Upper lobe of left lung (tissue), 6 donors: Measurements from ENCODE around the gene ADD3. TPM values are rescaled to one million over a fixed set of nuclear protein-coding genes. Genes with fewer than 3 reads are reported as not detected.

Experiments
- ATAC-seq, 2 donors: fragments of 200-7000 bp; cut with Tn5 transposase; one replicate each; pipeline ENCODE4 v1.9.1; 2022; ENCODE audit warnings: mild to moderate bottlenecking in 2 of 2, moderate library complexity in 2 of 2; ENCODE audit not compliant: low FRiP score in 2 of 2
- DNase-seq, 2 donors: peaks; one replicate each; pipeline ENCODE4 v3.0.0-alpha.2; 2019 to 2020
- H3K27ac ChIP-seq, 4 donors: fragments of 200-600 bp; sonication (generic); one replicate each; pipeline ENCODE4 v1.5.1; 2016 to 2019
- H3K27me3 ChIP-seq, 4 donors: fragments of 200-600 bp; sonication (generic); one replicate each; pipeline ENCODE4 v1.5.1; 2017 to 2019
- H3K36me3 ChIP-seq, 4 donors: fragments of 200-600 bp; sonication (generic); one replicate each; pipeline ENCODE4 v1.5.1; 2016 to 2019
- H3K4me1 ChIP-seq, 4 donors: fragments of 200-600 bp; sonication (generic); one replicate each; pipeline ENCODE4 v1.5.1; 2018 to 2019
- H3K4me3 ChIP-seq, 4 donors: fragments of 200-600 bp; sonication (generic); one replicate each; pipeline ENCODE4 v1.5.1; 2017 to 2019; ENCODE audit warnings: mild to moderate bottlenecking in 2 of 4, moderate library complexity in 1 of 4
- H3K9me3 ChIP-seq, 4 donors: fragments of 200-600 bp; sonication (generic); one replicate each; pipeline ENCODE4 v1.5.1; 2018 to 2019
- EP300 ChIP-seq, 4 donors: sonication (generic); formaldehyde crosslinking; IDR thresholded peaks; one replicate each; pipeline ENCODE4 v1.5.1; 2017; ENCODE audit warnings: antibody characterized with exemption in 4 of 4, control low read depth in 2 of 4
- POLR2A ChIP-seq, 4 donors: fragments of 450-650 bp; IDR thresholded peaks; one replicate each; pipeline ENCODE4 v1.5.1; 2016 to 2017; ENCODE audit warnings: antibody characterized with exemption in 4 of 4, mild to moderate bottlenecking in 2 of 4
- POLR2AphosphoS5 ChIP-seq, 2 donors: sonication (generic); formaldehyde crosslinking; IDR thresholded peaks; one replicate each; pipeline ENCODE4 v1.5.1; 2017; ENCODE audit warnings: antibody characterized with exemption in 2 of 2
- WGBS, 2 donors: methylation state at CpG; one replicate each; pipeline ENCODE4 v1.1.5; 2017 to 2018; 5-methylcytosine and 5-hydroxymethylcytosine counted together
- total RNA-seq, 6 donors: library from RNA; depleted of rRNA in 4 of 6; stranded (reverse); fragments of >200 nt in 4 of 6; gene quantifications; one replicate each; pipeline versions ENCODE4 v1.1.0 to v1.2.1, GENCODE V29; 2016 to 2021
- TF ChIP-seq, protein P1 (sequence below), 6 experiments: fragments of 450-650 bp in 4 of 6; fragments of 200-600 bp in 2 of 6; sonication (generic) in 2 of 6; IDR thresholded peaks; one replicate each; pipeline ENCODE4 v1.5.1; 2016 to 2019; ENCODE audit warnings: antibody characterized with exemption in 6 of 6
- donor health status: DM: no; HTN: no; CAD: no; lungs with moderate emphysema.
- donor health status: DM: no; HTN: yes; CAD: no; lungs with severe emphysema.

The ADD3 gene
- total RNA-seq, 6 donors from 2014 or later, result 34.1 to 229 (median 61.0) TPM

DNA sequence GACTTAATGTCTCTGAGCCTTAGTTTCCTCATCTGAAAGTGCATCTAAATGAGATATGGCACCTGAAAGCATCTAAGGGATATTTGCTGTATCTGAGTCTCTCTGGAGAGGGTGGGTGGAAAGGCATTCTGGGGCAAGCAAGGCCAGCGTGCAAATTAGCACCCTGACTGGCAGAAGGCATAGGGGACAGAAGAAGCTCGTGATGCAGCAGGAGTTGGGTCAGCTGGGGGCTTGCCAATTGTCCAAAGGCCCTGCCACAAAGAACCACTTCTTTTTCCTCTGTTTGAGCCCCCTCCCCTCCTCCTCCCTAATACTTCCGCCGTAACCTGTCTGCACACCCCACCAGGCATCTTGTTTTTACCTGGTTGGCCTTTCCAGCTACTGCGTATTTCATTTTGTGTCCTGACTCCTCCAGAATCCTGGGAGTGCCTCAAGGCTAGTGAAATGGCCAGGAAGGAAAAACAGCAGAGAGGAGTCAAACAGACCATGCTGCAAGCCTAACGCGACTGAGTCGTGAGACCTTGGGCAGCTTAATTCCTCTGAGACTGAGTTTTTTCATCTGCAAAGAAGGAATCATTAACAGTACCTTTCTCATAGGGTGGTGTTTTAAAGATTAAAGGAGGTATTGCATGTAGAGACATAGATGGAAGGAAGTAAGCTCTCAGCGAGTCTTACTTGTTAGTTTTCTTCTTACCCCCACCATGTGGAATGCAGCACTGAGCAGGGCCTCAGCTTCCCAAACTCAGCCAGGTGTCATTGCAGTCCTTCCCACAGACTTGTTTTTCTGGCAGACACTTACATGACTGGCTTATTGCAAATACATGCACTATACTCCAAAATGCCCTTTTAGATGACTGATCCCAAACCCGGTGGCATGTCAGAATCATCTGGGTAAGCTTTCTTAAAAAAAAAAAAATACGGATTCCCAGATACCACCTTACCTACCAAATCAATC lies 150.5 kb downstream of the ADD3 start:
- DNase-seq, result no peak
- Histone ChIP-seq H3K9me3 (no peaks in the 10 kb centered on the region), H3K4me1 (peaks cover 6 to 9% (median 8%) of the 10 kb centered on the region in 4 donors), H3K4me3 (no peak overlapping the region), H3K27ac (no peak overlapping the region), H3K36me3 (no peaks in the 10 kb centered on the region), H3K27me3 (no peaks in the 10 kb centered on the region)
- 90 to 91% methylated on average over 11 of the region's 11 CpGs for WGBS, 2 donors
- ATAC-seq, result no peak
- no peak for TF ChIP-seq EP300 (IDR thresholded peaks at IDR 0.05)
- TF ChIP-seq POLR2A (IDR thresholded peaks at IDR 0.05), result no peak
- no peak for TF ChIP-seq POLR2AphosphoS5 (IDR thresholded peaks at IDR 0.05)
- TF ChIP-seq, protein P1, sequence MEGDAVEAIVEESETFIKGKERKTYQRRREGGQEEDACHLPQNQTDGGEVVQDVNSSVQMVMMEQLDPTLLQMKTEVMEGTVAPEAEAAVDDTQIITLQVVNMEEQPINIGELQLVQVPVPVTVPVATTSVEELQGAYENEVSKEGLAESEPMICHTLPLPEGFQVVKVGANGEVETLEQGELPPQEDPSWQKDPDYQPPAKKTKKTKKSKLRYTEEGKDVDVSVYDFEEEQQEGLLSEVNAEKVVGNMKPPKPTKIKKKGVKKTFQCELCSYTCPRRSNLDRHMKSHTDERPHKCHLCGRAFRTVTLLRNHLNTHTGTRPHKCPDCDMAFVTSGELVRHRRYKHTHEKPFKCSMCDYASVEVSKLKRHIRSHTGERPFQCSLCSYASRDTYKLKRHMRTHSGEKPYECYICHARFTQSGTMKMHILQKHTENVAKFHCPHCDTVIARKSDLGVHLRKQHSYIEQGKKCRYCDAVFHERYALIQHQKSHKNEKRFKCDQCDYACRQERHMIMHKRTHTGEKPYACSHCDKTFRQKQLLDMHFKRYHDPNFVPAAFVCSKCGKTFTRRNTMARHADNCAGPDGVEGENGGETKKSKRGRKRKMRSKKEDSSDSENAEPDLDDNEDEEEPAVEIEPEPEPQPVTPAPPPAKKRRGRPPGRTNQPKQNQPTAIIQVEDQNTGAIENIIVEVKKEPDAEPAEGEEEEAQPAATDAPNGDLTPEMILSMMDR (IDR thresholded peaks at IDR 0.05), result no peak

GRCh38 chr10:110160081-110160480 lies 152.3 kb downstream of the ADD3 start:
- TF ChIP-seq POLR2A (IDR thresholded peaks at IDR 0.05), result no peak
- no peak for TF ChIP-seq EP300 (IDR thresholded peaks at IDR 0.05)
- TF ChIP-seq, protein P1 (IDR thresholded peaks at IDR 0.05), result no peak
- no peak for TF ChIP-seq POLR2AphosphoS5 (IDR thresholded peaks at IDR 0.05)
- DNase-seq, result no peak
- Histone ChIP-seq H3K4me1 (peaks cover 6 to 9% (median 8%) of the 10 kb centered on the region in 4 donors), H3K27me3 (no peaks in the 10 kb centered on the region), H3K36me3 (no peaks in the 10 kb centered on the region), H3K4me3 (no peak overlapping the region), H3K27ac (no peak overlapping the region), H3K9me3 (no peaks in the 10 kb centered on the region)
- 82 to 92% methylated on average over 4 of the region's 4 CpGs for WGBS, 2 donors
- no peak for ATAC-seq

- no peak overlapping the region for H3K27ac ChIP-seq
- ATAC-seq (no peak), DNase-seq (no peak)
- H3K4me1 ChIP-seq, result peaks cover 6 to 9% (median 8%) of the 10 kb centered on the region in 4 donors
- no peak for TF ChIP-seq EP300 (IDR thresholded peaks at IDR 0.05)
- TF ChIP-seq, protein P1 (IDR thresholded peaks at IDR 0.05), result no peak
- TF ChIP-seq POLR2A (IDR thresholded peaks at IDR 0.05), result no peak
- TF ChIP-seq POLR2AphosphoS5 (IDR thresholded peaks at IDR 0.05), result no peak
- no peaks in the 10 kb centered on the region for H3K36me3 ChIP-seq
- H3K9me3 ChIP-seq, result no peaks in the 10 kb centered on the region
- no peak overlapping the region for H3K4me3 ChIP-seq
- H3K27me3 ChIP-seq, result no peaks in the 10 kb centered on the region
These were observed 152.7 kb downstream of the ADD3 start for GRCh38 chr10:110160522-110160921.

- 51 to 52% methylated on average over 3 to 6 of the region's 6 CpGs for WGBS, 2 donors
- H3K36me3 ChIP-seq, result no peaks in the 10 kb centered on the region
- no peak for TF ChIP-seq EP300 (IDR thresholded peaks at IDR 0.05)
- TF ChIP-seq, protein P1 (IDR thresholded peaks at IDR 0.05), result no peak
- TF ChIP-seq POLR2AphosphoS5 (IDR thresholded peaks at IDR 0.05), result no peak
- TF ChIP-seq POLR2A (IDR thresholded peaks at IDR 0.05), result no peak
- no peaks in the 10 kb centered on the region for H3K9me3 ChIP-seq
- no peaks in the 10 kb centered on the region for H3K27me3 ChIP-seq
- ATAC-seq (peak; percentile 8 to 31), DNase-seq (no peak)
- H3K4me1 ChIP-seq, result peaks cover 0 to 5% (median 0%) of the 10 kb centered on the region in 4 donors
- no peak overlapping the region for H3K4me3 ChIP-seq
- H3K27ac ChIP-seq, result no peak overlapping the region
These were observed 155.0 kb downstream of the ADD3 start for GRCh38 chr10:110162741-110163145.
